HepG2 (cell line): ENCODE measurements around the gene MEI1. TPM values are rescaled to one million over a fixed set of nuclear protein-coding genes. Genes with fewer than 3 reads are reported as not detected.

Experiments used
- ATAC-seq: fragments of 200-7000 bp; cut with Tn5 transposase; 3 replicates; pipeline ENCODE4 v1.9.1; 2020; ENCODE audit warnings: mild to moderate bottlenecking, moderate library complexity
- BruUV-seq: library from RNA; stranded (reverse); fragments of 400-500 nt; replicated peaks from 2 replicates; lab custom pipeline; 2021; lab: Mats Ljungman, UMichigan
- CTCF ChIA-PET: fragments of 300-600 bp; formaldehyde crosslinking; extraction: SDS; loops from one replicate; lab custom pipeline; 2021; ENCODE audit warnings: low total read pairs, inconsistent platforms, low intra/inter-chr PET ratio; lab: Yijun Ruan, JAX
- POLR2A ChIA-PET: fragments of 350-600 bp; sonication (Branson Sonifier 250); formaldehyde crosslinking; loops from one replicate; lab custom pipeline; 2020; ENCODE audit warnings: antibody characterized with exemption, inconsistent platforms; lab: Yijun Ruan, JAX
- DNase-seq: peaks from one replicate; pipeline ENCODE4 v3.0.0-alpha.2; 2015; ENCODE audit warnings: low spot score
- FAIRE-seq: peaks from 3 replicates; lab custom pipeline; 2011; peaks lifted over from hg19 to GRCh38; lab: Jason Lieb, UNC
- H2AFZ ChIP-seq: one replicate; pipeline ENCODE4 v1.6.1; 2011; ENCODE audit warnings: low read length, inconsistent platforms
- H3K27ac ChIP-seq: fragments of 300-600 bp; 3 replicates; pipeline ENCODE4 v1.8.0; 2011; ENCODE audit warnings: mixed run types, mild to moderate bottlenecking, mixed read lengths, low read length, inconsistent platforms; ENCODE audit not compliant: insufficient read depth; ENCODE audit errors: extremely low read length
- H3K27me3 ChIP-seq, 2 experiments: fragments of 200-600 bp in 1 of 2; 2 replicates in 1 of 2; 3 replicates in 1 of 2; pipeline versions ENCODE4 v1.6.0 to v1.8.0; 2011; ENCODE audit warnings: low read length in 2 of 2, mild to moderate bottlenecking in 2 of 2, moderate library complexity in 2 of 2, inconsistent platforms in 1 of 2; ENCODE audit not compliant: insufficient read depth in 2 of 2, control insufficient read depth in 1 of 2
- H3K36me3 ChIP-seq, 2 experiments: fragments of 200-600 bp in 1 of 2; replicated peaks in 1 of 2; 2 replicates in 1 of 2; 3 replicates in 1 of 2; pipeline versions ENCODE4 v1.5.1 to v1.8.0; 2011; ENCODE audit warnings: low read length in 2 of 2, inconsistent platforms in 1 of 2; ENCODE audit not compliant: insufficient read depth in 2 of 2, control insufficient read depth in 1 of 2
- H3K4me1 ChIP-seq: 2 replicates; pipeline ENCODE4 v1.5.1; 2012; ENCODE audit warnings: low read length, inconsistent platforms; ENCODE audit not compliant: insufficient read depth
- H3K4me2 ChIP-seq: 2 replicates; pipeline ENCODE4 v1.6.0; 2011; ENCODE audit warnings: low read depth, low read length, inconsistent platforms
- H3K4me3 ChIP-seq, 3 experiments: fragments of 200-600 bp in 1 of 3; sonication (generic), shearing (Covaris generic) in 1 of 3; replicated peaks in 1 of 3; 2 replicates each; pipeline ENCODE4 v1.5.1; 2011 to 2016; ENCODE audit warnings: low read length in 3 of 3, inconsistent platforms in 2 of 3, low read depth in 2 of 3, mild to moderate bottlenecking in 2 of 3, control low read depth in 1 of 3, mixed read lengths in 1 of 3; ENCODE audit not compliant: insufficient read depth in 1 of 3
- H3K79me2 ChIP-seq: one replicate; pipeline ENCODE4 v1.6.1; 2011; ENCODE audit warnings: low read length, inconsistent platforms; ENCODE audit not compliant: insufficient read depth
- H3K9ac ChIP-seq: 2 replicates; pipeline ENCODE4 v1.6.0; 2011; ENCODE audit warnings: mild to moderate bottlenecking, low read depth, low read length, inconsistent platforms; ENCODE audit not compliant: insufficient read depth
- H3K9me3 ChIP-seq: 2 replicates; pipeline ENCODE4 v1.5.1; 2012; ENCODE audit warnings: mild to moderate bottlenecking, low read length
- H4K20me1 ChIP-seq: 2 replicates; pipeline ENCODE4 v1.6.0; 2011; ENCODE audit warnings: inconsistent platforms, mild to moderate bottlenecking, low read length, moderate library complexity; ENCODE audit not compliant: insufficient read depth
- DPF2 ChIP-seq: sonication (generic); formaldehyde crosslinking; IDR thresholded peaks from 2 replicates; pipeline ENCODE4 v1.4.0; 2020; ENCODE audit warnings: mild to moderate bottlenecking, low read depth, missing genetic modification reagents, borderline replicate concordance
- GZF1 ChIP-seq: sonication (generic); formaldehyde crosslinking; IDR thresholded peaks from 2 replicates; pipeline ENCODE4 v1.5.1; 2020; ENCODE audit warnings: mild to moderate bottlenecking, missing genetic modification reagents
- HES4 ChIP-seq: sonication (generic); formaldehyde crosslinking; IDR thresholded peaks from 2 replicates; pipeline ENCODE4 v1.9.0; 2021; ENCODE audit warnings: mild to moderate bottlenecking, missing genetic modification reagents, borderline replicate concordance
- HNRNPH1 ChIP-seq: fragments of 200-400 bp; formaldehyde crosslinking; optimal IDR thresholded peaks from 2 replicates; pipeline ENCODE3; 2017; ENCODE audit warnings: mild to moderate bottlenecking, low read depth, low read length
- JARID2 ChIP-seq: sonication (generic); formaldehyde crosslinking; IDR thresholded peaks from 2 replicates; pipeline ENCODE4 v1.8.1; 2023; ENCODE audit warnings: missing genetic modification reagents, inconsistent platforms; ENCODE audit not compliant: insufficient replicate concordance
- JUND ChIP-seq: sonication (generic); formaldehyde crosslinking; IDR thresholded peaks from 2 replicates; pipeline ENCODE4 v1.8.0; 2022; ENCODE audit warnings: mild to moderate bottlenecking, missing genetic modification reagents
- MAF1 ChIP-seq: sonication (generic); formaldehyde crosslinking; IDR thresholded peaks from 2 replicates; pipeline ENCODE4 v1.5.0; 2020; ENCODE audit warnings: missing genetic modification reagents, borderline replicate concordance
- NR2F2 ChIP-seq: IDR thresholded peaks from 2 replicates; pipeline ENCODE4 v1.6.1; 2012; ENCODE audit warnings: low read depth, inconsistent platforms, borderline replicate concordance
- ZNF225 ChIP-seq: sonication (generic); formaldehyde crosslinking; IDR thresholded peaks from 2 replicates; pipeline ENCODE4 v1.4.0; 2020; ENCODE audit warnings: mild to moderate bottlenecking, missing genetic modification reagents
- ZNF670 ChIP-seq: sonication (generic); formaldehyde crosslinking; IDR thresholded peaks from 2 replicates; pipeline ENCODE4 v1.8.0; 2022; ENCODE audit warnings: mild to moderate bottlenecking, missing genetic modification reagents, borderline replicate concordance
- WGBS: methylation state at CpG from one replicate; pipeline ENCODE4 v1.1.6; 2017; ENCODE audit warnings: low lambda C conversion rate; 5-methylcytosine and 5-hydroxymethylcytosine counted together
- in situ Hi-C: cut with HindIII; loops from 2 replicates; pipeline ENCODE4 v1.10.0; 2017; ENCODE audit warnings: low pct_unique_long_range_greater_than_20kb; ENCODE audit not compliant: extremely low pct_ligation_motif_present
- intact Hi-C: fragments of 100-400 bp; cut with micrococcal nuclease; formaldehyde crosslinking; loops from one replicate; pipeline ENCODE4 v1.10.0; 2022; ENCODE audit not compliant: unreplicated experiment
- polyA plus RNA-seq, 8 experiments: library from polyadenylated mRNA; depleted of rRNA in 3 of 8; stranded (reverse) in 7 of 8; unstranded in 1 of 8; fragments of >200 nt; fragmentation: Illumina TruSeq in 4 of 8; extraction: Trizol in 4 of 8; gene quantifications; 2 replicates each; pipeline versions ENCODE4 v1.2.1 to v1.2.3, GENCODE V29; 2011 to 2016; ENCODE audit warnings: low read depth in 4 of 8, missing spikeins in 1 of 8, mixed read lengths in 1 of 8; ENCODE audit not compliant: insufficient read depth in 1 of 8
- total RNA-seq, 5 experiments: library from RNA; depleted of rRNA; stranded (reverse); fragments of >200 nt; fragmentation: Illumina TruSeq; extraction: Trizol; gene quantifications; 2 replicates each; pipeline ENCODE4 v1.2.3, GENCODE V29; 2016; ENCODE audit warnings: low read depth in 1 of 5
- TF ChIP-seq, protein P1 (sequence below): sonication (generic); formaldehyde crosslinking; IDR thresholded peaks from 2 replicates; pipeline ENCODE4 v1.4.0; 2020; ENCODE audit warnings: missing genetic modification reagents, borderline replicate concordance
- TF ChIP-seq, protein P2 (sequence below), 2 experiments: sonication (generic) in 1 of 2; formaldehyde crosslinking in 1 of 2; IDR thresholded peaks; 2 replicates each; pipeline versions ENCODE4 v1.6.1 to v1.9.0; 2014 to 2022; ENCODE audit warnings: antibody characterized with exemption in 1 of 2, borderline replicate concordance in 1 of 2, inconsistent platforms in 1 of 2, low read depth in 1 of 2, missing genetic modification reagents in 1 of 2

The MEI1 gene
- total and polyA plus RNA-seq, 2 of the 13 experiments (the other 11 are each of a cell fraction or from before 2014, with no cell fraction given), result 0.75 to 1.9 TPM

DNA sequence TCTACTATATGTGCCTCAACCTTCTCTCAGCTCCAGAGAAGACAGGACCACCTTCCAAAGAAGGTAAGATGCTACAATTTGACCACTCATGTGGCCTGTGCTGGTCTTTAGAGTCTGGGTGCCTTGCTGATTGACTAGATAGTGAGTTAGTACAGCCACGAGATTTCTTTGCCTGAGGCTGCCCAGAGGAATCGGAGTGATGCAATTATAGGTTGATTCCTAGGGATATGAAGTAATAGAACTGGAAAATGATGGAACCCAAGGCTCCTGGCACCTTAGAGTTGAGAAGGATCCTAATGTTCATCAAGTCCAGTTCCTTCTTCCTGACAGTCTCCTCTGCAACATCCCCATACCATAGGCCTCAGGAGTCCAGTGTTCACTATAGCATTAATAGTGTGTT lies 54.7 kb downstream of the MEI1 start:
- intact Hi-C loops, result no loop called here
- no peaks in the 10 kb centered on the region for H4K20me1 ChIP-seq
- WGBS, result 31% methylated on average over 2 of the region's 2 CpGs
- no peaks in the 10 kb centered on the region for H3K79me2 ChIP-seq
- in situ Hi-C loops, result no loop called here
- H3K27ac ChIP-seq, result no peak overlapping the region
- FAIRE-seq (no peak), DNase-seq (no peak), ATAC-seq (no peak)
- H3K4me3 ChIP-seq, result no peak overlapping the region
- H3K9ac ChIP-seq, result no peak overlapping the region
- H3K4me2 ChIP-seq, result no peak overlapping the region
- no peaks in the 10 kb centered on the region for H3K9me3 ChIP-seq
- H3K27me3 ChIP-seq, result peaks cover 0 to 5% of the 10 kb centered on the region in 2 experiments; a peak in 1 of 5 replicates
- H3K36me3 ChIP-seq, result no peaks in the 10 kb centered on the region
- H2AFZ ChIP-seq, result no peak overlapping the region
- ChIA-PET CTCF (no interaction called here), POLR2A (no interaction called here)
- peaks cover 18% of the 10 kb centered on the region for H3K4me1 ChIP-seq
- BruUV-seq, result no TSS peak
- TF ChIP-seq HES4 (CRISPR knock-in tag) (no peak), DPF2 (CRISPR knock-in tag) (no peak), JARID2 (no peak), HNRNPH1 (no peak), NR2F2 (no peak), GZF1 (CRISPR knock-in tag) (no peak), MAF1 (CRISPR knock-in tag) (no peak), JUND (CRISPR knock-in tag) (no peak), ZNF225 (CRISPR knock-in tag) (no peak), ZNF670 (no peak)
- TF ChIP-seq, protein P1, sequence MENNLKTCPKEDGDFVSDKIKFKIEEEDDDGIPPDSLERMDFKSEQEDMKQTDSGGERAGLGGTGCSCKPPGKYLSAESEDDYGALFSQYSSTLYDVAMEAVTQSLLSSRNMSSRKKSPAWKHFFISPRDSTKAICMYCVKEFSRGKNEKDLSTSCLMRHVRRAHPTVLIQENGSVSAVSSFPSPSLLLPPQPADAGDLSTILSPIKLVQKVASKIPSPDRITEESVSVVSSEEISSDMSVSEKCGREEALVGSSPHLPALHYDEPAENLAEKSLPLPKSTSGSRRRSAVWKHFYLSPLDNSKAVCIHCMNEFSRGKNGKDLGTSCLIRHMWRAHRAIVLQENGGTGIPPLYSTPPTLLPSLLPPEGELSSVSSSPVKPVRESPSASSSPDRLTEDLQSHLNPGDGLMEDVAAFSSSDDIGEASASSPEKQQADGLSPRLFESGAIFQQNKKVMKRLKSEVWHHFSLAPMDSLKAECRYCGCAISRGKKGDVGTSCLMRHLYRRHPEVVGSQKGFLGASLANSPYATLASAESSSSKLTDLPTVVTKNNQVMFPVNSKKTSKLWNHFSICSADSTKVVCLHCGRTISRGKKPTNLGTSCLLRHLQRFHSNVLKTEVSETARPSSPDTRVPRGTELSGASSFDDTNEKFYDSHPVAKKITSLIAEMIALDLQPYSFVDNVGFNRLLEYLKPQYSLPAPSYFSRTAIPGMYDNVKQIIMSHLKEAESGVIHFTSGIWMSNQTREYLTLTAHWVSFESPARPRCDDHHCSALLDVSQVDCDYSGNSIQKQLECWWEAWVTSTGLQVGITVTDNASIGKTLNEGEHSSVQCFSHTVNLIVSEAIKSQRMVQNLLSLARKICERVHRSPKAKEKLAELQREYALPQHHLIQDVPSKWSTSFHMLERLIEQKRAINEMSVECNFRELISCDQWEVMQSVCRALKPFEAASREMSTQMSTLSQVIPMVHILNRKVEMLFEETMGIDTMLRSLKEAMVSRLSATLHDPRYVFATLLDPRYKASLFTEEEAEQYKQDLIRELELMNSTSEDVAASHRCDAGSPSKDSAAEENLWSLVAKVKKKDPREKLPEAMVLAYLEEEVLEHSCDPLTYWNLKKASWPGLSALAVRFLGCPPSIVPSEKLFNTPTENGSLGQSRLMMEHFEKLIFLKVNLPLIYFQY (CRISPR knock-in tag), result no peak
- TF ChIP-seq, protein P2, sequence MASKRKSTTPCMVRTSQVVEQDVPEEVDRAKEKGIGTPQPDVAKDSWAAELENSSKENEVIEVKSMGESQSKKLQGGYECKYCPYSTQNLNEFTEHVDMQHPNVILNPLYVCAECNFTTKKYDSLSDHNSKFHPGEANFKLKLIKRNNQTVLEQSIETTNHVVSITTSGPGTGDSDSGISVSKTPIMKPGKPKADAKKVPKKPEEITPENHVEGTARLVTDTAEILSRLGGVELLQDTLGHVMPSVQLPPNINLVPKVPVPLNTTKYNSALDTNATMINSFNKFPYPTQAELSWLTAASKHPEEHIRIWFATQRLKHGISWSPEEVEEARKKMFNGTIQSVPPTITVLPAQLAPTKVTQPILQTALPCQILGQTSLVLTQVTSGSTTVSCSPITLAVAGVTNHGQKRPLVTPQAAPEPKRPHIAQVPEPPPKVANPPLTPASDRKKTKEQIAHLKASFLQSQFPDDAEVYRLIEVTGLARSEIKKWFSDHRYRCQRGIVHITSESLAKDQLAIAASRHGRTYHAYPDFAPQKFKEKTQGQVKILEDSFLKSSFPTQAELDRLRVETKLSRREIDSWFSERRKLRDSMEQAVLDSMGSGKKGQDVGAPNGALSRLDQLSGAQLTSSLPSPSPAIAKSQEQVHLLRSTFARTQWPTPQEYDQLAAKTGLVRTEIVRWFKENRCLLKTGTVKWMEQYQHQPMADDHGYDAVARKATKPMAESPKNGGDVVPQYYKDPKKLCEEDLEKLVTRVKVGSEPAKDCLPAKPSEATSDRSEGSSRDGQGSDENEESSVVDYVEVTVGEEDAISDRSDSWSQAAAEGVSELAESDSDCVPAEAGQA (IDR thresholded peaks at IDR 0.05; ENCODE audit: low read depth), result no peak
- TF ChIP-seq, protein P2 (CRISPR knock-in tag; IDR thresholded peaks at IDR 0.05; ENCODE audit: borderline replicate concordance), result no peak
